Right ventricle myocardium superior (tissue), 1 donor: ENCODE results near the gene HELZ2. TPM values are rescaled to one million over a fixed set of nuclear protein-coding genes. Genes with fewer than 3 reads are reported as not detected.
"Not testable (repeated sequence)": the region's sequence is repeated elsewhere in the genome, so short reads cannot be mapped to it uniquely, and the experiment has no call there.

Experiments
- ATAC-seq: fragments of 200-7000 bp; cut with Tn5 transposase; one replicate; pipeline ENCODE4 v1.9.1; 2020; ENCODE audit warnings: mild to moderate bottlenecking; ENCODE audit not compliant: poor library complexity
- DNase-seq: peaks from one replicate; pipeline ENCODE4 v3.0.0-alpha.2; 2020
- intact Hi-C: fragments of 100-400 bp; cut with DNase I; formaldehyde crosslinking; loops from one replicate; pipeline ENCODE4 v1.11.2; 2022
- long read RNA-seq: library from polyadenylated mRNA; unstranded; transcript quantifications from one replicate; pipeline ENCODE4 v2.0.0, GENCODE V29; 2021
- total RNA-seq: library from RNA; stranded (reverse); fragmentation: NEBNext Ultra II Directional; extraction: Animal tissue kit (Norgen Biotek cat#: 25700); gene quantifications from one replicate; pipeline ENCODE4 v1.2.1, GENCODE V29; 2021
- donor health status: DM: no; HTN: yes; CAD: no; lungs with severe emphysema.

The HELZ2 gene
- 9.7 TPM for total RNA-seq
- long read RNA-seq, partial matches to known transcripts, result 1 of 4 reads
- long read RNA-seq, other reads (novel, unspliced or antisense), result 0 of 4 reads

- ATAC-seq, result peak; percentile 84
- DNase-seq, result peak; percentile 88
- intact Hi-C loops, result no loop called here
Measured at GRCh38 chr20:63574156-63574828, at the start of gene HELZ2. Gene HELZ2 (minus strand): TSS chr20:63574239. CDS start chr20:63572385, 1,854 bp downstream.

- intact Hi-C loops, result no loop called here
- ATAC-seq (no peak), DNase-seq (peak; percentile 35)
Measured at GRCh38 chr20:63622732-63623131, 48.7 kb upstream of the HELZ2 start.

GRCh38 chr20:63622096-63622495 is 48.1 kb upstream of the HELZ2 start:
- intact Hi-C loops, result no loop called here
- ATAC-seq (no peak), DNase-seq (peak; percentile 5)

DNA sequence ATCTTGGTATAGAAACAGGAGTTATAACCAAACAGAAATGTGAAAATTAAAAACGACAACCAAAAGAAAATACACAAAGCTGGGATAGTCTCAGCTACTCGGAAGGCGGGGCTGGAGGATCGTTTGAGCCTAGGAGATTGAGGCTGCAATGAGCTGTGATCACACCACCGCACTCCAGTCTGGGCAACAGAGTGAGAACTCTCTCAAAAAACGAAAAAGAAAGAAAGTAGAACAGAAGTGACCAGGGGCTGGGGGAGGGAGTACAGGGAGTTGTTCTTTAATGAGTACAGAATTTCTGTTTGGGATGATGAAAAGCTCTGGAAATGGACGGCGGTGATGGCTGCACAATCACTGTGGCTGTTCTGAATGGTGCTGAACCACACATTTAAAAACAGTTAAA is 47.0 kb upstream of the HELZ2 start:
- DNase-seq (peak; percentile 10), ATAC-seq (no peak)
- intact Hi-C loops, result no loop called here

GRCh38 chr20:63619505-63619904 is 45.5 kb upstream of the HELZ2 start:
- intact Hi-C loops, result no loop called here
- no peak for ATAC-seq
- peak; percentile 24 for DNase-seq

- ATAC-seq, result no peak
- intact Hi-C loops, result no loop called here
- peak; percentile 31 for DNase-seq
Measured at GRCh38 chr20:63619086-63619485, 45.0 kb upstream of the HELZ2 start.

GRCh38 chr20:63618291-63618980 is 44.4 kb upstream of the HELZ2 start:
- peak; percentile 13 for DNase-seq
- intact Hi-C loops, result no loop called here
- ATAC-seq, result no peak

GRCh38 chr20:63617876-63618265 is 43.8 kb upstream of the HELZ2 start:
- intact Hi-C loops, result no loop called here
- DNase-seq (peak; percentile 14), ATAC-seq (no peak)

DNA sequence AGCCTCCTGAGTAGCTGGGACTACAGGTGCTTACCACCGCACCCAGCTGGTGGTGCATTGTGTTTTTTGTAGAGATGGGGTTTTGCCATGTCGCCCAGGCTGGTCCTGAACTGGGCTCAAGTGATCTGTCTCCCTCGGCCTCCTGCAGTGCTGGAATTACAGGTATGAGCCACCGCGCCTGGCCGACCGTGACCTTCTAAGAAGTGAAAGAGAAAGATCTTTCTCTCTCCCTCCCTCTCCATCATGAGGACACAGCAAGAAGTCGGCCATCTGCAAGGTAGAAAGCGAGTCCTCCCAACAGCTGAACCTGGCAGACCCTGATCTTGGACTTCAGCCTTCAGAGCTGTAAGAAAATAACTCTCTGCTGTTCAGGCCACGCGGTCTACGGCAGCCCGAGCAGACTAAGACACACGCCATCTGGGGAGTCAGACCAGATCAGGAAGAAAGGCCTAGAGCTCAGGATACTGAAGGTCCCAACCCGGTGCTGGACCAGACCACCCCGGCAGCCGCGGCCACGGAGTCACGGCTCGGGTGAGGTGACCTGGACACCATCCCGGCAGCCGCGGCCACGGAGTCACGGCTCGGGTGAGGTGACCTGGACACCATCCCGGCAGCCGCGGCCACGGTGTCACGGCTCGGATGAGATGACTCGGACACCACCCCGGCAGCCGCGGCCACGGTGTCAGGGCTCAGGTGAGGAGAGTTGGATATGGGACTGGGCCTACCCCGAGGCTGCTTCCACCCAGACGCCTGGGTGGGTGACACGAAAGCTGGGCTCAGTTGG is 43.2 kb upstream of the HELZ2 start:
- intact Hi-C loops, result no loop called here
- ATAC-seq, result no peak
- peak; percentile 33 for DNase-seq

- DNase-seq, result peak; percentile 40
- ATAC-seq, result not testable (repeated sequence)
- intact Hi-C loops, result loop anchor here (5.0 kb wide), 1 partner anchor 77 kb away; the partner anchor contains the start of gene PTK6
Measured at GRCh38 chr20:63613863-63614594, 40.0 kb upstream of the HELZ2 start.

DNA sequence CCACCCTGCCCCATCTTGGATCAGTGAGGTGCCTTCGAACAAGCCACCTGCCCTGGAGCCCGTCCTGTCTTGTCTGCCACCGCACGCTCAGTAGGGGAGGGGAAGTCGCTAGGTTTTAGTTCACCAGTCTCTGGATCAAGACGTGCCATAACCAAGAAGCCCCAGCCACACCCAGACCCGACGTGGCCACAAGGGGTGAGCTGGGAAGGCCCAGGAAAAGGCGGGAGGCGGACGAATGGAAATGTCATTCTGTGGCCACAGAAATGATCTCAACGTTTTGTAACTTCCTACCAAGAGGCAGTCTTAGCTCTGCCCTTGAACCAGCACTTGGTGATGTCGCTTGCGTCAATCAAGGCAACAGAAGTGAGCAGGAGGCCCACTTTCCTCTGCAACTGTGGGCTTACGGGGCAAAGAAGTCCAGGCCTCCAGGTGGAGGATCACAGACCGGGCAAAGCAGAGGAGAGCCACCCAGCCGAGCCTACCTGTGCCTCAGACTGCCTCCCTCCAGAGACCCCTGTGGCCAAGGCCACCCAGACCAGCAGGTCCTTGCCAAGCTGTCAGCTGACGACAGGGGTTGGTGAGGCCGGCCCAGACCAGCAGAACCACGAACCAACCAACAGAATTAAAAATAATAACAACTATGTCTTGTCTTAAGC is 38.4 kb upstream of the HELZ2 start:
- ATAC-seq (peak; percentile 29), DNase-seq (peak; percentile 32)
- intact Hi-C loops, result loop anchor here (5.0 kb wide), 1 partner anchor 75 kb away; the partner anchor contains the start of gene PTK6

- ATAC-seq (no peak), DNase-seq (no peak)
- intact Hi-C loops, result loop anchor here (5.0 kb wide), 1 partner anchor 74 kb away; the partner anchor contains the start of gene PTK6
Measured at GRCh38 chr20:63611646-63612045, 37.6 kb upstream of the HELZ2 start.

- DNase-seq (peak; percentile 24), ATAC-seq (no peak)
- intact Hi-C loops, result loop anchor here (5.0 kb wide), 1 partner anchor 74 kb away; the partner anchor contains the start of gene PTK6
Measured at GRCh38 chr20:63610581-63611435, 36.8 kb upstream of the HELZ2 start.

GRCh38 chr20:63606686-63607085 is 32.6 kb upstream of the HELZ2 start:
- ATAC-seq, result no peak
- intact Hi-C loops, result no loop called here
- no peak for DNase-seq

- no peak for ATAC-seq
- no peak for DNase-seq
- intact Hi-C loops, result no loop called here
Measured at GRCh38 chr20:63602321-63602720, 28.3 kb upstream of the HELZ2 start.

DNA sequence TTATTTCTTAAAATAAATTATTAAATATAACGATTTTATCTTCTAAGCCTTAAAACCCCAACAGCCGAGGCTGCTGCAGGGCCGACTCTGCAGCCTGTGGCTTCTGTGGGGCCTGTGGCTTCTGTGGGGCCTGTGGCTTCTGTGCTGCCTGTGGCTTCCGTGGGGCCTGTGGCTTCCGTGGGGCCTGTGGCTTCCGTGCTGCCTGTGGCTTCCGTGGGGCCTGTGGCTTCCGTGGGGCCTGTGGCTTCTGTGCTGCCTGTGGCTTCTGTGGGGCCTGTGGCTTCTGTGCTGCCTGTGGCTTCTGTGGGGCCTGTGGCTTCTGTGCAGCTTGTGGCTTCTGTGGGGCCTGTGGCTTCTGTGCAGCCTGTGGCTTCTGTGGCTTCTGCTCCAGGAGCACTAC is 27.6 kb upstream of the HELZ2 start:
- intact Hi-C loops, ATAC-seq, DNase-seq: not testable (repeated sequence)

GRCh38 chr20:63599396-63600050 is 25.5 kb upstream of the HELZ2 start:
- no peak for DNase-seq
- intact Hi-C loops, result no loop called here

More at GRCh38 chr20:63599396-63600050, 25.5 kb upstream of the HELZ2 start:
- ATAC-seq, result no peak
